ENCODE results near the gene CEP170. TPM values are rescaled to one million over a fixed set of nuclear protein-coding genes. Genes with fewer than 3 reads are reported as not detected.

The CEP170 gene
- 201 and 225 TPM in 2 replicates for total RNA-seq

DNA sequence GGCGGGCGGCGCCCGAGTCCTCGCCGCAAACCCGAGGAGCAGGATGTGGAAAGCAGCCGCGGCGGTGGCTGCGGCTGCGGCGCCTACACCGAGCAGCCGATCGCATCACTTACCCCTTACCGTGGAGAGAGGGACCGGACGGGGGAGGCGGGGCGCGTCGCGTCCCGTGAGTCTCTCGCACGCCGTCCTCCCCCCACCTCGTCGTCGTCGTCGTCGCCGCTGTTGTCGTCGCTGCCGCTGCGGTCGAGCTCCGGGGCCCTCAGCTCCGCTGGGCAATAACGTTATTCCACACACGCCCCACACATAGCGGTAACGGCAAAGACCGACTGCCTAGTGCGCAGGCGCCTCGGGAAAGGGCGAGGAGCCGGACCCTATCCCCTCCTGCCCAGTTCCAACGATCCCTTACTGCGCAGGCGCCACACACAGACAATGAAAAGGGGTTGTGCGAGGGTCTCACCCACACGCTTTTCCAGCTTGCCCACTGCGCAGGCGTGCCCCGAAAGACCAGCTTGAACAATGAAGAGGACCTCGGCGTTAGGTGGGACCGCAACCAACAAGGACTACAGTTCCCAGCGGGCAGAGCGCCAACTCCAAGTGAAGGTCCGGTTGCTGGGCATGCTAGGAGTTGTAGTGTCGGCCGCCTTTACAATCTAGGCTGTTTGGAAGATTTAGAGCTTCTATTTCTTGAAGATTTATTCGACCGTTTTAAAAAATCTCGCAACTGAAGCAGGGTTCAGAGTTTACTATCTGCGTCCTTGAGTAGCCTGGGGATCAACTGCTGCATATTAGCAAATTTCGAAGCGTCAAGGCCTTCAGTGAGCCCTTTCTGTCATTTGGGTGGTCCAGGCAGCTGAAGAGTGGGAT lies at the start of gene CEP170:
TSS of gene CEP170 (minus strand) at position 355 of the 864 bp plus-strand sequence. CDS start 30,001 bp downstream, outside the sequence.
- DNase-seq (ENCODE audit: low read depth, low spot score) = peak; percentile 96

DNA sequence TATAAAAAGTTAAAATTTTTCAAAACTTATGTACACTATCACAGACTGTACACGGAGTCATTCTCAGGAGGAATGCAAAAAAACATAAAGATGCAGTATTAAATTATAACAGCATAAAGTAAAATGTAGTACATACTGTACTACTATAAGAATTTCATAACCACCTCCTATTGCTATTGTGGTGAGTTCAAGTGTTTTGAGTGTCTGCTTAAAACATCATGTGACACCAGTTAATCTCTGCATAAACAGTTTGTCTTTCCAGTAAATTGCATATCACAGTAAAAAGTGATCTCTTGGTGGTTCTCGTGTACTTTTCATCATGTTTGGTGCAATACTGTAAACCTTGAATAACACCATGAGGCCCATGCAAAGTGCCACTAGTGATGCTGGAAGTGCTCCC lies 46.0 kb upstream of the CEP170 start:
- no peak for DNase-seq (ENCODE audit: low read depth, low spot score)

DNA sequence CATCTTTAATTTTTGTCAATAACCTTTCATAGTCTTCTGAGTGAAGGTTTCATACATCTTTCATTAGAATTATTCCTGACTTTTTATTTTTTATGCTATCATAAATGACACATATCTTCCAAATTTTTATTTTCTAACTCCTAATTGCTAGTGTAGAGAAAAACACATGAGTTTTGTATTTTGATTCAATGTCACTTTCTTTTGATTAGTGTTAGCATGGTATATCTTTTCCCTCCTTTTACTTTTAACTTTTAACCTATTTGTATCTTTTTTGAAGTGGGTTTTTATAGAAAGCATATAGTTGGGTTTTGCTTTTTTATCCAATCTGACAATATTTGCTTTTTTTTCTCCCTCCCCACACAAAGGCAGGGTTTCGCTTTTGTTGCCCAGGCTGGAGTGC lies 44.0 kb upstream of the CEP170 start:
- no peak for DNase-seq (ENCODE audit: low read depth, low spot score)

DNA sequence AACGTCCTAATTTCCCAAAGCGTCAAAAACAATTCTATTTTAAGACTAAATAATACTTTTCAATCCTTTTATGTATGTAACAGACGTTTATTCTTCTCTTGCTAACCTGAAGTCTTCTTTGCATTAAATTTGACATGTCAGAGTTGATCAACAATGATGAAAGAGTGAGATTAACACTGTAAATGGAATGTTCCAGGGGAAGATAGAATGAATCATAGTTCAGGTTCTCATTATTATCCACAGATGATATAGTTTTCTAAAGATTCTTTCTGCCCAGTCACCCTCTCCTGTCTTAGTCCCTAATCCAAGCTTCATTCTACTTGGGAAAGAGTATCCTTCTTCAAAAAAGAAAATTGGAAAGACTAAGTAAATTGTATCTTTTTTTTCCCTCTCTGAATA lies 39.6 kb upstream of the CEP170 start:
- DNase-seq (ENCODE audit: low read depth, low spot score) = no peak

DNA sequence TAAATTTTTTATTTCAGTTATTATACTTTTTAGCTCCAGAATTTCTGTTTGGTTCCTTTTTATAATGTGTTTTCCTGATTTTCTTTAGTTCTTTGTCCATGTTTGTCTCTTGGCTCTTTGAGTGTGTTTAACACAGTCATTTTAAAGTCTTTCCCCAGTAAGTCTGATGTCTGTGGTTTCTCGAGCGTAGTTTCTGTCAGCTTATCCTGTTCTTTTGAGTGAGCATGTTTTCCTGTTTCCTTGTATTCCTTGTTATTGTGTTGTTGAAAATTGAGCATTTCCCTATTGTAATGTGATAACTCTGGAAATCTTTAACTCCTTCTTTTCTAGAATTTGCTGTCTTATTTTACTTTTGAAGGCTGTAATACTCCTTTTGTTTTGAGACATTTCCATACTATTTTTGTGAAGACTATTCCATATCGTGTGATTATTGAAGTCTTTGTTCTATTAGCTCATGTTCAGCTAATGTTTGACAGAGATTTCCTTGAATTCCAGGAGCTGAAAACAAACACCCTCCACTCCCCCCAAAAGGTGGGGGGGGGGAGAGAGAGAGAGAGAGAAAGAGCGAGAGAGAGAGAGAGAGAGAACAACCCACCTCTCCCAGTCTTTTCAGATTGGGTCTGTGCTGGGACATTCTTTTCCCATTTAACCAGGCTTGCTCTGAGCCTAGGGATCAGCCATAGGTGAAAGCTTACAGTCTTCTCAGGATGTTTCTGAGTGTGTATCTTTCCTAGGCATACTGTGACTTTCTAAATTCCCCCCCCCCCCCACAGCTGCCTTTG lies 39.1 kb upstream of the CEP170 start:
- peak; percentile 41 for DNase-seq (ENCODE audit: low read depth, low spot score)

DNA sequence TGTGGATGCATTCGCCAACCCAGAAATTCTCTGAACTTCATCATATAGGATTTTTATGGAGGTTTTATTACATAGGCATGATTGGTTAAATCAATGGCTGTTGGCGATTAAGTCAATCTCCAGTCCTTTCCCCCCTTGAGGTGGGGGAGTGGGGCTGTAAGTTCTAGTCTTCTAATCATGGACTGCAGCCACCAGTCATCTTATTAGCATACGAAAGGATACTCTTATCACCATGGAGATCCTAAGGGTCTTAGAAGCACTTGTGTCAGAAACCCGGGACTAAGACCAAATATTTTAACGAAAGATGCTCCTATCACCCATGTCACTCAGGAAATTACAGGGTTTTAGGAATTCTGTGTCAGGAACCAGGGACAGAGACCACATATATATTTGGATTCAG lies 37.0 kb upstream of the CEP170 start:
- DNase-seq (ENCODE audit: low read depth, low spot score) = no peak

DNA sequence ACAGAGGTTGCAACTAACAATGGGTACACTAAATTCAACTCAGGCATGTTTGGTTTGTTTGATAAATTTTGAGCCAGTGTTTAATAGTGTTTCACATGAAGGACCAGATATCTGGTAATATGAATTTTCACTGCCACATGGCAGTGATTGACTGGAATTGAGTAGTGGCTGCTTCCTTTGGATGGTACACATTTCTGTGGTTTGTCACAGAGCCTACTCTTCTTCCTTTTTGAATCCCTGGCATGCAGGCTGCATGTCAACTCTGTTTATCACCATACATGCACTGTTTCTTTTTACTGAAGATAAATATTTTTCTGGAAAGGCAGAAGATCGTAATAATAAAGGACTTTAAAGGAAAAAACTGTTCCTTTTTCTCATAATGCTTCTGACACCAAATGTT lies 36.2 kb upstream of the CEP170 start:
- no peak for DNase-seq (ENCODE audit: low read depth, low spot score)

DNA sequence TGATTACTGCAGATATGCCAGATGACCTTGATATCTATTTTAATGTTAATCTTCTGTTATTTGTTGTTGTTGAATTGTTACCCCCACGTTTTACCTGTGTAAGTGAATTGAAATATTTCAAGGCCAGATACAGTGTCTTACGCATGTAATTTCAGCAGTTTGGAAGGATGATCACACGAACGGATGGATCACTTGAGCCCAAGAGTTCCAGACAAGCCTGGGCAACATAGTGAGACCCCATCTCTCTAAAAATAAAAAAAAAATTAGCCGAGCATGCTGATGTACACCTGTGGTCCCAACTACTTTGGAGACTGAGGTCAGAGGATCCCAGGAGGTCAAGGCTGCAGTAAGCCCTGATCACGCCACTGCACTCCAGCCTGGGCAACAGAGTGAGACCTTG lies 33.0 kb upstream of the CEP170 start:
- DNase-seq (ENCODE audit: low read depth, low spot score) = no peak

DNA sequence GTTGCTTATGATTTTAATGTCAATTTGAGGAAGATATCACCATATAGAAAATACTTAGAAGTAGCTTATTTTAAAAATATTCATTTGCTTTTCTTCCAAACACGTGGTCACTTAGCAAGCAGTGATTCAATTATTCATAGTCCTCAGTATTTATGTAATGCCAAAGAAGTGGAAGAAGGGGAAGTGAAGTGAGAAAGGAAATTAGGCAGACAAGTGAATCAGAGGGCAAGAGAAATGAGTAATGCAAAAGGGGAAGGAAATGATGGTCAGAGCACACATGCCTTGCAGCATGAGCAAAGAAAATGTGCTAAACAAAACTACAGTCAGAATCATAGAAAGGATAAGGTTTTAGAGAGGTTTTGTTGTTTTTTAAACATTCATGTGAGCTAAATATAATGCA lies 32.6 kb upstream of the CEP170 start:
- DNase-seq (ENCODE audit: low read depth, low spot score) = peak; percentile 91

DNA sequence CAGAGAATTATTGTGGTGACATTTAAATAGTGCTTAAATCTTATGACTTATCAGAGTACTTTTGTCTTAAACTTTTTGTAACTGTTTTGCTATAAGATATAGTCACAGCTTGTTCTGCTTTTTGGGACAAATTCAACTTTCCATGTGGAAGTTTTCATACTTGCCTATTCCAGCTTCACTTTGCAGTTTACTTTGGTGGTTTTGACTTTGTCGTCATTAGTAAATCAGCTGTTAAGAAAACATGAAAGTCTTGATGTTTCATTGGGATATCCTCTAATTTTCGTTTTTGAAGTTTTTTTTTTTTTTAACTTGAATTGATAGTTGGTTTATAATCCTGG lies 32.0 kb upstream of the CEP170 start:
- DNase-seq (ENCODE audit: low read depth, low spot score) = no peak

DNA sequence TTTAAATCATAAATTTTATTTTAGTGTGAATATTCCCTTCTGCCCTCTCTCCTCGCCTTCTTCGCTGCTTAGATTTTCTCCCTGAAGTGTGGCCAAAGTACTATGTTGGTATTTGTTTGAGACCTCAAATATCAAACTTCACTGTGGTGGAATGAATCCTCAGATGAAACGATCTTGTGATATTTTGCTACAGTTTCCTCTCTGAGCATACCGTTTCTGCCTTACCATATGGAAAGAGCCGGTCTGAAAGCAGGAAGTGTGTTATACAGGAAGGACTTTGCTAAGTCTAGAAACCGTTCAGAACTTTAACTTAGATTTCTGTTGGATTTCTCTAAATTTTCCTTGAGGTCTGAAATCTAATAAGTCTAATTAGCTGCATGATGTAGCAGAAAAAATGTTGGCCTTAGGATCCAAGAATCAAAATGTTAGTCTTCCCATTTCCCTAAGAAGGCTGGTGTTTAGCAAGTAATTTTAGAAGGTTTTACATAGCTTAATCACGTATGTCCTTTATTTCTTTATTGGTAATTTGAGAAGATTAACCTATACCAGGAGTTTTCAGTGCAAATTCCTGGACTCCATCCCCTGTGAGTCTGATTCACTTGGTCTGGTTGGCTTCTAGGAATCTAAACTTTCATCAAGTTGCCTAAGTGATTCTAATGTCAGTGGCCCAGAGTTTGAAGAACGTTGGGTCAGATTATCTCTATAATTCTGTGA lies 31.5 kb upstream of the CEP170 start:
- DNase-seq (ENCODE audit: low read depth, low spot score) = no peak

DNA sequence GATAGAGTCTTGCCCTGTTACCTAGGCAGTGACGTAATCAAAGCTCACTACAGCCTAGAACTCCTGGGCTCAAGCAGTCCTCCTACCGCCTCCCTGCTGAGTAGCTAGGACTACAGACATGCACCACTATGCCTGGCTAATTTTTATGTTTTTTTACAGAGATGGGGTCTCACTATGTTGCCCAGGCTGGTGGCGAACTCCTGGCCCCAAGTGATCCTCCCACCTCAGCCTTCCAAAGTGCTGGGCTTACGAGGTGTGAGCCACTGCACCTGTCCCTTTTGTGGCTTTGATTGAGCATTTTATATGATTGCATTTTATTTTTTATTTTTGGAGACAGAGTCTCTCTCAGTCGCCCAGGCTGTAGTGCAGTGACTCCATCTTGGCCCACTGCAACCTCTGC lies 26.6 kb upstream of the CEP170 start:
- DNase-seq (ENCODE audit: low read depth, low spot score) = no peak

DNA sequence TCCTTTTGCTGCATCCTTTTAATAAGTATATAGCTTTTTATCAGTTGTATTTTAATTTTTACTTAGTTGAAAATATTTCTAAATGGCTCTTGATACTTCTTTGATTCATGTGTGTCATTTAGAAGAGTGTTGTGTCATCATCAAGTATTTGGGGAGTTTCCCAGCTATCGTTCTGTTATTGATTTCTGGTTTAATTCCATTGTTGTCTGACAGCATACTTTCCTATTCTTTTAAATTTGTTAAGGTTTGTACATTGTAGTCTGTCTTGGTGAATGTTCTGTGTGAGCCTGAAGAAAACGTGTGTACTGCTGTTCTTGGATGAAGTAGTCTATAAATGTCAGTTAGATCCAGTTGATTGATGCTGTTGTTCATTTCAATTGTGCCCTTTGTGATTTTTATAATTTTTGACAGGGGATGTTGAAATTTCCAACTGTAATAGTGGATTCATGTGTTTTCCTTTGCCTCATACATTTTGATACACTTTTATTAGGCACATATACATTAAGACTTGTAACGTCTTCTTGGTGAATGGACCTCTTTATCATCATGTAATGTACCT lies 25.6 kb upstream of the CEP170 start:
- no peak for DNase-seq (ENCODE audit: low read depth, low spot score)

DNA sequence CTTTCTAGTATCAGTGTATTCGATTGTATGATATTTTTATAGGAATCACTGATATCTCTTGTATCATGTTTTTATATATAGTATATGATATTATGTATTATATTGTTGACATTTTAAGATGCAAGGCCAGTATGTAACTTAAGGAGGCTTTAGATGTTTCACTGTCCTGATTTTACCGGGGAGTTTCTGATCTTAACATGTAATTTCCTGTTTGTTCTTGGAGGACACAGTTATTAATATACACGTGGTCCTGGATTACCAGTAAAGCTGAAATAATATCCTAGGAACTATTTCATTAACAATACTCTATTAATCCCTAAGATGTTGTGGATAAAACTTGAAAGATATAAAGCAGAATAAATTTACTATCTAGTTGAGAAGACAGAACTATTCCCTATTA lies 20.2 kb upstream of the CEP170 start:
- no peak for DNase-seq (ENCODE audit: low read depth, low spot score)

DNA sequence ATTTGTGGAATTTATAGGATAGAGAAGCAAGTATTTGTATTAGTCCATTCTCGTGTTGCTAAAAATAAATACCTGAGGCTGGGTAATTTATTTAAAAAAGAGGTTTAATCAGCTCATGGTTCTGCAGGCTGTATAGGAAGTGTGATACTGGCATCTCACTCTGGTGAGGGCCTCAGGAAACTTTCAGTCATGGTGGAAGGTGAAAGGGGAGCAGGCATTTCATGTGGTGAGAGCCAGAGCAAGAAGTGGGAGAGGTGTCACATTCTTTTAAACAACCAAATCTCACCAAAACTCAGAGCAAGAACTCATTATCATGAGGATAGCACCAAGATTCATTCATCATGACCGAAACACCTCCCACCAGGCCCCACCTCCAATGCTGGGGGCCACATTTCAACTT lies 18.9 kb upstream of the CEP170 start:
- DNase-seq (ENCODE audit: low read depth, low spot score) = no peak

DNA sequence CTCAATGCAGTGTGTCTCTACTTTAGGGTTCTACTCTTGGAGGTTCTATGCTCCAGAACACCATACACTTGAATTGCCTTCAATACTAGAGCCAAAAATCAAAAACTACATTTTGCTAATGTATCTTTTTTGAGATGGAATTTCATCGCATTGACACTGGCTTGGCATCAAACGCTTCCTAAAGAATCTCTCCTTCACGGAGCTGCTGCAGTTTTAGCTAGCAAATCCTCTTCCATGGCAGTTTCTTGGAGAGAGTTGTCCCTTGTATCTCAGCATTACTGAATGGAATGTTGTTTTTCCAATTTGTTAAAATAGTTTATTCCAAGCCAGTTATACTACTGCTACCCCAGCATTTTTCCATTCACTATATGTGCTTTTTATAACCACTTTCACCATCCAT lies 18.4 kb upstream of the CEP170 start:
- no peak for DNase-seq (ENCODE audit: low read depth, low spot score)

DNA sequence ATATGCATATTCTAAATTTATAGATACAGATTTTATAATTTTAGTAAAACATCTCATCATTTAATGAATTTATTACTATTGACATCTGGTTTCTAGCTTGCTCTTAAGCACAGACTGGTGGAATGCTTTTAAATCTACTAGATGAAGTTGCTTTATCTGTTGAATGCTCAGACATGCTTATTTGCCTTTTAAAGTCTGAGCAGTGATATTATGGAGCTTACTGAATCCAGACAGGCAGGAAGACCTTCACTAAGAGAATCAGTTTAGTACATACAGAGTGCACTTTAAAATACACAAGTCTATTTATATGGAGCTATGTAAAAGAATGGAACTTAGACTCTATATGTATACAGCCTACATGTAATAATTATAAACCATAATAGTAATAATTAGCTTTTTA lies 17.3 kb upstream of the CEP170 start:
- no peak for DNase-seq (ENCODE audit: low read depth, low spot score)

DNA sequence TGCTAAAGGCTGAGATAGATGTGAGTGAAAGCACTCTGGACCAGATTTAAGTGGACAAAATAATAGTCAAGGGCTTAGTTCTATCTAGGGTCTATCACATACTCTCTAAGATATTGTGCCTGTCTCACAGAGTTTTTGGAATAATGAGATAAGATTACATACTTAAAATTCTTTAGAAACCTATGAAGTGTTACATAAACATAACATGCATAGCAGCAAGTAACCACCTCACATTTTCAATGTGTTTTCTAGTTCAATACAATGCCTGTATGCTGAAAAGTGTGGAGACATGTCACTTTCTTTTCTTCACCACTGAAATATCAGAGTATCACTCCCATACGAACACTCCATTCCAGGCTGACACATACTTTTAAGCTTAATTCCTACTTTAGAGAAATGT lies 16.9 kb upstream of the CEP170 start:
- no peak for DNase-seq (ENCODE audit: low read depth, low spot score)

DNA sequence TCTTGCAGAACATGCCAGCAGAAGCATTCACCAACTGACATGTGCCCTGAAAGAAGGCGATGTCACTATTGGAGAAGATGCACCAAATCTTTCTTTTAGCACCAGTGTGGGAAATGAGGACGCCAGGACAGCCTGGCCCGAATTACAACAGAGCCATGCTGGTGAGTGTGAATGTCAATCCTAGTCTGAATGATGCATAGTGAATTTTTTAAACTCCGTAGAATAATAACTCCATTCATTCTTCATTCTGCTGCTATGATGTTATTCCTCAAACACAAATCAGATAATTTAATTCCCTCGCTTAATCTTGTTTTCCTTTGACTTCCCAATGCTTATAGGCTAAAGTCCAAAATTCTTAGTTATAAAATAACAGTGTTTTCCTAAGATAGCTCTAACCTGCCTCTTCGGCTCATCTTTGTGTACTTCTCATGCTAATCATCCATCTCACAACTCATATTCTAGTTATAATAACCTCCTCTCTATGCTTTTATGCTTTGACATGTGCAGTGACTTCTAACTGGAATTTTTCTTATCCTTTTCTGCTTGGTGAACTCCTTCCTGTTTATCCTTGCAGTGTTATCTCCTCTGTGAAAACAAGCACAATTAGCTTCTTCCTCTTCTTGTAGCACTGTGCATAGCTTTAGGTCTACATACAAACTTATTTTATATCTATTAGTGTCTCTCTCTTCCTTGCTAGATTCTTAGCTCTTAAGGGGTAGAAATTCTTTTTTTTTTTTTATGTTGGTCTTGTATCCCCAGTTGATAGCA lies 15.2 kb upstream of the CEP170 start:
- no peak for DNase-seq (ENCODE audit: low read depth, low spot score)

DNA sequence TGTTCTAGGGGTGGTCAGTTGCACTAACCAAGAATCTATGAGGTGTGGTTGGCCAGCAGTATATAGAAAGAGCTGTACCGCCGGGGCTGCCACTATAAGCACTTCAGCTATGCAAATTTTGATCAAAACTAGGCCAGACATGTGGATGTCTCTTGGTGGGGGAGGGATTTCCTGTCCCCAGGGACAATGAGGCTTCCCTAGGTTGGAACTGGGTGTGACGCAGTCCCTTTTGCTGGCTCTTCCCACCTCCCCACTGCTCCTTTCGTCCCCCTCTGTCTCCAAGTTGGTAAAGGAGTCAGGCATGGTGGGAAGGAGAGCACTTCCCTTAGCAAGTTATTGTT lies 14.3 kb upstream of the CEP170 start:
- no peak for DNase-seq (ENCODE audit: low read depth, low spot score)

DNA sequence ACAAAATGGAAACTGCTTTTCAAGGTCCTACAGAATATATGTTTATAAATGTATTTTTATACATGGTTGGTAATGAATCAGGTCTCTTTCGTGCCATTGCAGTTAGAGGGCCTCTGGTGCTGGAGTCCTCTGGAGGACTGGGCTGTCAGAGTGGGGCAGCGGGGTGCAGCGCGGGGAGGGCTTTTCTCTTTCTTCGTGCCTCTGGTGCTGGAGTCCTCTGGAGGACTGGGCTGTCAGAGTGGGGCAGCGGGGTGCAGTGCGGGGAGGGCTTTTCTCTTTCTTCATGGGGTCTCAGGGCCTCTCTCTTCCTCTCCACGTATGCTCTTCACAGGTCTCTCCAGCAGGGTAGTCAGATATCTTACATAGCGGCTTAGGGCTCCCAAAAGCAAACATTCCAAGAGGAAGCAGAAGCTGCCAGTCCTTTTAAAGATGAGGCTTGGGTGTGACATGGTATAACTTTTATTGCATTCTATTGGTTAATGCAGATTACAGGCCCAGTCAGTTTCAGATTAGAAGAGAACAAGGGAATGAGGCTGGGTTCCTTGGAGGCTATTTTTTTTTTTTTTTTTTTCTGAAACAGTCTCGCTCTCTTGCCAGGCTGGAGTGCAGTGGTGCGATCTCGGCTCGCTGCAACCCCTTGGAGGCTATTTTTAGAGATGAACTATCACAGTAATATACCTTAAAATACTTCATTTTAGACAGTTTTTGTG lies 13.8 kb upstream of the CEP170 start:
- DNase-seq (ENCODE audit: low read depth, low spot score) = no peak
